GM12878 (cell line): ENCODE data around the gene FNDC11. TPM values are rescaled to one million over a fixed set of nuclear protein-coding genes. Genes with fewer than 3 reads are reported as not detected.

Experiments used
- ATAC-seq: fragments of 200-7000 bp; cut with Tn5 transposase; 3 replicates; pipeline ENCODE4 v1.9.1; 2020; ENCODE audit warnings: mild to moderate bottlenecking, moderate library complexity
- BruUV-seq: library from RNA; stranded (reverse); fragments of 400-500 nt; replicated peaks from 2 replicates; lab custom pipeline; 2021; lab: Mats Ljungman, UMichigan
- CTCF ChIA-PET: fragments of 300-600 bp; sonication (Branson Sonifier 250); formaldehyde crosslinking; extraction: SDS; loops from one replicate; lab custom pipeline; 2021; ENCODE audit warnings: inconsistent platforms; lab: Yijun Ruan, JAX
- POLR2A ChIA-PET: fragments of 350-600 bp; formaldehyde crosslinking; extraction: SDS; loops from one replicate; lab custom pipeline; 2021; ENCODE audit warnings: inconsistent platforms; lab: Charles Lee
- RAD21 ChIA-PET: fragments of 300-600 bp; sonication (Branson Sonifier 250); formaldehyde crosslinking; loops from one replicate; lab custom pipeline; 2023; ENCODE audit warnings: antibody characterized with exemption; ENCODE audit not compliant: unreplicated experiment; lab: Charles Lee
- SMC1A ChIA-PET: fragments of 300-600 bp; sonication (Branson Sonifier 250); formaldehyde crosslinking; loops from one replicate; lab custom pipeline; 2023; ENCODE audit not compliant: unreplicated experiment, uncharacterized antibody; lab: Charles Lee
- DNase-seq: peaks from one replicate; pipeline ENCODE4 v3.0.0-alpha.2; 2011; ENCODE audit warnings: low read depth, low spot score
- FAIRE-seq: peaks from 3 replicates; lab custom pipeline; 2011; peaks lifted over from hg19 to GRCh38; lab: Jason Lieb, UNC
- H2AFZ ChIP-seq: 2 replicates; pipeline ENCODE4 v1.6.0; 2011; ENCODE audit warnings: low read depth, low read length, control low read depth; ENCODE audit not compliant: control insufficient read depth
- H3K27ac ChIP-seq: 2 replicates; pipeline ENCODE4 v1.5.1; 2011; ENCODE audit warnings: control low read depth; ENCODE audit not compliant: control insufficient read depth, insufficient read depth
- H3K27me3 ChIP-seq, 2 experiments: replicated peaks in 1 of 2; 2 replicates each; pipeline versions ENCODE4 v1.6.0 to v1.6.1; 2011; ENCODE audit warnings: low read length in 1 of 2; ENCODE audit not compliant: control insufficient read depth in 2 of 2, insufficient read depth in 2 of 2
- H3K36me3 ChIP-seq, 2 experiments: 2 replicates each; pipeline ENCODE4 v1.5.1; 2011; ENCODE audit warnings: low read length in 1 of 2; ENCODE audit not compliant: control insufficient read depth in 2 of 2, insufficient read depth in 2 of 2
- H3K4me1 ChIP-seq: 2 replicates; pipeline ENCODE4 v1.6.1; 2011; ENCODE audit warnings: mild to moderate bottlenecking, low read length, moderate library complexity, mixed read lengths; ENCODE audit not compliant: control insufficient read depth, insufficient read depth
- H3K4me2 ChIP-seq: 2 replicates; pipeline ENCODE4 v1.6.0; 2011; ENCODE audit warnings: control low read depth; ENCODE audit not compliant: control insufficient read depth, insufficient read depth
- H3K4me3 ChIP-seq: fragments of 200-600 bp; sonication (generic); 2 replicates; pipeline ENCODE4 v1.5.1; 2016
- H3K79me2 ChIP-seq: 2 replicates; pipeline ENCODE4 v1.6.0; 2011; ENCODE audit warnings: low read length; ENCODE audit not compliant: control insufficient read depth, insufficient read depth
- H3K9ac ChIP-seq: 2 replicates; pipeline ENCODE4 v1.8.0; 2011; ENCODE audit warnings: low read length, control low read depth, mixed read lengths; ENCODE audit not compliant: control insufficient read depth, insufficient read depth
- H3K9me3 ChIP-seq: replicated peaks from 3 replicates; pipeline ENCODE4 v1.5.1; 2011; ENCODE audit warnings: mild to moderate bottlenecking, low read length; ENCODE audit not compliant: control insufficient read depth, insufficient read depth
- H4K20me1 ChIP-seq: 2 replicates; pipeline ENCODE4 v1.6.0; 2011; ENCODE audit not compliant: control insufficient read depth, insufficient read depth
- ATF7 ChIP-seq: fragments of 450-650 bp; IDR thresholded peaks from 2 replicates; pipeline ENCODE4 v1.6.1; 2016; ENCODE audit warnings: low read depth, mild to moderate bottlenecking
- CBX5 ChIP-seq: sonication (generic); IDR thresholded peaks from 2 replicates; pipeline ENCODE4 v1.6.1; 2016; ENCODE audit warnings: low read depth, moderate library complexity, mild to moderate bottlenecking, inconsistent platforms
- E4F1 ChIP-seq: fragments of 450-650 bp; IDR thresholded peaks from 2 replicates; pipeline ENCODE4 v1.6.1; 2018; ENCODE audit warnings: borderline replicate concordance, mild to moderate bottlenecking; ENCODE audit not compliant: partially characterized antibody
- IRF3 ChIP-seq: fragments of 450-650 bp; IDR thresholded peaks from 2 replicates; pipeline ENCODE4 v1.6.1; 2014; ENCODE audit warnings: mild to moderate bottlenecking
- KAT2A ChIP-seq: conservative IDR thresholded peaks from 2 replicates; pipeline ENCODE4 v1.6.1; 2011; ENCODE audit warnings: low read depth, low read length; ENCODE audit not compliant: control insufficient read depth
- MYC ChIP-seq: IDR thresholded peaks from 2 replicates; pipeline ENCODE4 v1.6.1; 2011; ENCODE audit warnings: mild to moderate bottlenecking, low read length, moderate library complexity, inconsistent platforms; ENCODE audit not compliant: insufficient read depth, insufficient replicate concordance, insufficient read length, severe bottlenecking
- NFXL1 ChIP-seq: fragments of 450-650 bp; IDR thresholded peaks from 2 replicates; pipeline ENCODE4 v1.6.1; 2017; ENCODE audit warnings: antibody characterized with exemption, mild to moderate bottlenecking, borderline replicate concordance
- NFYA ChIP-seq: IDR thresholded peaks from 2 replicates; pipeline ENCODE4 v1.6.1; 2011; ENCODE audit warnings: low read depth, mild to moderate bottlenecking, low read length, improper control_type of control experiment, borderline replicate concordance
- PKNOX1 ChIP-seq: fragments of 450-650 bp; IDR thresholded peaks from 2 replicates; pipeline ENCODE4 v1.6.1; 2016; ENCODE audit warnings: mild to moderate bottlenecking
- SP1 ChIP-seq: IDR thresholded peaks from one replicate; pipeline ENCODE4 v1.6.1; 2011; ENCODE audit warnings: low read depth, low read length
- YY1 ChIP-seq: IDR thresholded peaks from 2 replicates; pipeline ENCODE4 v1.6.1; 2011; ENCODE audit warnings: low read depth, mild to moderate bottlenecking, low read length
- ZBTB40 ChIP-seq: fragments of 450-650 bp; IDR thresholded peaks from 2 replicates; pipeline ENCODE4 v1.6.1; 2016; ENCODE audit warnings: mild to moderate bottlenecking, moderate library complexity, borderline replicate concordance
- WGBS: methylation state at CpG from one replicate; pipeline ENCODE4 v1.1.6; 2016; ENCODE audit warnings: low lambda C conversion rate; ENCODE audit not compliant: insufficient replicate concordance, insufficient coverage; ENCODE audit errors: missing lambda C conversion rate; 5-methylcytosine and 5-hydroxymethylcytosine counted together
- in situ Hi-C: fragments of 300-500 bp; cut with MboI; formaldehyde crosslinking; loops from 9 replicates; pipeline ENCODE4 v1.14.3; 2018; ENCODE audit warnings: mixed read lengths
- intact Hi-C: fragments of 100-400 bp; cut with micrococcal nuclease; formaldehyde crosslinking; loops from one replicate; pipeline ENCODE4 v1.14.2; 2022; ENCODE audit not compliant: unreplicated experiment
- polyA plus RNA-seq, 11 experiments: library from polyadenylated mRNA; depleted of rRNA in 4 of 11; unstranded in 6 of 11; stranded (reverse) in 5 of 11; fragments of >200 nt; fragmentation: Nextera tagmentation in 4 of 11; fragmentation: Illumina TruSeq in 1 of 11; extraction: Ambion mirVana in 4 of 11; extraction: Trizol in 1 of 11; gene quantifications; 1 replicate in 1 of 11; 2 replicates in 10 of 11; pipeline versions ENCODE4 v1.2.1 to v1.2.3, GENCODE V29; 2011 to 2016; ENCODE audit warnings: inconsistent platforms in 2 of 11, missing spikeins in 2 of 11, low read depth in 1 of 11
- total RNA-seq, 4 experiments: library from RNA; depleted of rRNA in 3 of 4; stranded (reverse); fragments of >200 nt in 3 of 4; fragmentation: Illumina TruSeq in 1 of 4; extraction: Trizol in 1 of 4; gene quantifications; 2 replicates each; pipeline versions ENCODE4 v1.2.1 to v1.2.3, GENCODE V29; 2013 to 2021

Gene FNDC11
- total and polyA plus RNA-seq, 10 of the 15 experiments (the other 5 are each of a cell fraction or from before 2014, with no cell fraction given) = 0.09 to 0.72 (median 0.34) TPM; not detected in 2

GRCh38 chr20:63546956-63547724 is 6.8 kb upstream of the FNDC11 start:
- H2AFZ ChIP-seq = no peak overlapping the region
- FAIRE-seq = no peak
- TF ChIP-seq E4F1 (no peak), SP1 (no peak), CBX5 (no peak), IRF3 (no peak), PKNOX1 (no peak), NFXL1 (no peak), ZBTB40 (no peak), MYC (no peak), NFYA (no peak), ATF7 (no peak), KAT2A (no peak), YY1 (no peak)

More at GRCh38 chr20:63546956-63547724, 6.8 kb upstream of the FNDC11 start:
- H3K4me2 ChIP-seq = no peak overlapping the region
- H3K79me2 ChIP-seq = no peaks in the 10 kb centered on the region
- intact Hi-C loops (no loop called here), in situ Hi-C loops (no loop called here)
- no peaks in the 10 kb centered on the region; a peak in 1 of 4 replicates for H3K27me3 ChIP-seq
- no peak overlapping the region for H3K4me3 ChIP-seq
- ChIA-PET RAD21 (interaction anchor here (0.9 kb wide), 1 partner anchor 26 kb away, joined by 3 read pairs; no protein-coding TSS in a partner anchor), SMC1A (no interaction called here), CTCF (no interaction called here), POLR2A (no interaction called here)
- peaks cover 14% of the 10 kb centered on the region for H3K4me1 ChIP-seq
- no peak overlapping the region for H3K27ac ChIP-seq
- DNase-seq = no peak
- no peaks in the 10 kb centered on the region for H3K36me3 ChIP-seq
- H3K9me3 ChIP-seq = no peaks in the 10 kb centered on the region
- WGBS = 82% methylated on average over 32 of the region's 58 CpGs
- no TSS peak for BruUV-seq
- H4K20me1 ChIP-seq = no peaks in the 10 kb centered on the region
- ATAC-seq = no peak
- H3K9ac ChIP-seq = no peak overlapping the region
